ENCODE data around the gene HOXA11. TPM values are rescaled to one million over a fixed set of nuclear protein-coding genes. Genes with fewer than 3 reads are reported as not detected.

The HOXA11 gene
- total RNA-seq, 4 donors from 2014 or later, result not detected

- 31 to 36% methylated on average over 9 to 10 of the region's 10 CpGs for WGBS, 2 donors
- TF ChIP-seq CTCF (IDR thresholded peaks at IDR 0.05) (no peak), POLR2A (IDR thresholded peaks at IDR 0.05) (no peak)
- Histone ChIP-seq H3K36me3 (no peaks in the 10 kb centered on the region), H3K9me3 (no peaks in the 10 kb centered on the region), H3K4me1 (peaks cover 18 to 34% of the 10 kb centered on the region in 2 donors), H3K27me3 (peaks cover 84% of the 10 kb centered on the region), H3K27ac (no peak overlapping the region), H3K4me3 (replicated peaks in 1 of 3) (no peak overlapping the region)
- intact Hi-C loops (cut with DNase I), result loop anchor here (5.0 kb wide), 1 partner anchor 287 kb away; no protein-coding TSS in a partner anchor
- DNase-seq, result no peak
These were observed 30.7 kb downstream of the HOXA11 start for GRCh38 chr7:27154369-27154768.

DNA sequence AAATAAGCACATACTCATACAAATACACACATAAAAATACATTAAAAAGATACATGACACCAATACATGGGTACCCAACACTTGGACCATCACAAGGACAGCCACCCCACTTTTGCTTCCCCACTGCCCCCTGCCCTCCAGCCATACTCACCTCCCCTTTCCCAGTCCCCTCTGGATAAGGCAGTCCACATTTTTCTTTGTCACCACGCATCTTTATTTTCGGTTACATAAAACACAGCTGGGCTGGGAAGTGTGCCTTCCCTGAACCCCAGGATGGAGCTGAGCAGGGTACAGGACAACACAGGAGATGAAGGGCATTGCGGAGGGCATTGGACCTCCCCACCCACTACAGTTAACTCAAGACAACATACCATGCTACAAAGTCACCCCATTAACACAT, 31.5 kb downstream of the HOXA11 start:
- Histone ChIP-seq H3K9me3 (no peaks in the 10 kb centered on the region), H3K4me3 (replicated peaks in 1 of 3) (no peak overlapping the region), H3K27ac (no peak overlapping the region), H3K36me3 (no peaks in the 10 kb centered on the region), H3K27me3 (peaks cover 87% of the 10 kb centered on the region), H3K4me1 (peaks cover 18 to 34% of the 10 kb centered on the region in 2 donors)
- no peak for TF ChIP-seq CTCF (IDR thresholded peaks at IDR 0.05)
- no peak for TF ChIP-seq POLR2A (IDR thresholded peaks at IDR 0.05)
- 28 to 35% methylated on average over 3 of the region's 3 CpGs for WGBS, 2 donors
- intact Hi-C loops (cut with DNase I), result loop anchor here (5.0 kb wide), 1 partner anchor 286 kb away; no protein-coding TSS in a partner anchor
- DNase-seq, result no peak

DNA sequence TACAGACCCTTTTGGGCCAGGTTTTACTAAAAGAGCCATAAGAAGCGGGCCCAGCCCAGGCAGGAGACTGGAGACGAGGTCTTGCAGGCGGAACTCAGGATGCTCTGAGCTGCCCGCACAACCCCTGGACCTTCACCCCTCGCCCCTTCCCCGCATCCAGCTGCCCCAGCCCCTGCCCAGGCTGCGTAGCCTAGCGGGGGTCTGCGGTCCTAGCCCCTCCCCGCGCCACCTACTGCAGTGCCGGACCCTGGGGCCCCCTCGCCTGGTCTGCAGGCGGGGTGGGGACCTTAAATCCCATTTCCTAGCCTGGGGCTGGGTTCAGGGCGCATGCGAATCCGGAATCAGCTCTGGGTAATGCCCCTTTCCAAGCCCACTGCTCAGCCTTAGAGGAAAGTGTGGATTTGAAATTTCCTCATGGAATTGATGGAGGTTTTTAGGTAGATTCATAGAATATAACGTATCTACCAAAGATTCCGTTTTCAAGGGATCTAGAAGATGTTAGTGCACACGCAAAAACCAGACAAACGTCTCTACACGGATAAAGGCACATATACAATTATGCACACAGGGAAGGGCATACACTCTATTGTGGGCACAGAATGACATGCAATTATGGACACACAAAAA, 32.1 kb downstream of the HOXA11 start:
- Histone ChIP-seq H3K4me3 (replicated peaks in 1 of 3) (no peak overlapping the region), H3K36me3 (no peaks in the 10 kb centered on the region), H3K9me3 (no peaks in the 10 kb centered on the region), H3K27ac (peak overlapping the region in 1 of 3 donors; percentile 0), H3K4me1 (peaks cover 19 to 37% of the 10 kb centered on the region in 2 donors), H3K27me3 (peaks cover 88% of the 10 kb centered on the region)
- intact Hi-C loops (cut with DNase I), result loop anchor here (5.0 kb wide), 1 partner anchor 286 kb away; no protein-coding TSS in a partner anchor
- TF ChIP-seq POLR2A (IDR thresholded peaks at IDR 0.05), result no peak
- TF ChIP-seq CTCF (IDR thresholded peaks at IDR 0.05), result no peak
- WGBS, 2 donors, result 18% methylated on average over 15 of the region's 22 CpGs
- DNase-seq, result no peak

- Histone ChIP-seq H3K36me3 (no peaks in the 10 kb centered on the region), H3K9me3 (no peaks in the 10 kb centered on the region), H3K27ac (peak within 1 kb of the TSS in 1 of 3 donors; percentile 0), H3K4me3 (replicated peaks in 1 of 3) (no peak within 1 kb of the TSS), H3K4me1 (peaks cover 21 to 41% of the 10 kb centered on the region in 2 donors), H3K27me3 (peaks cover 92% of the 10 kb centered on the region)
- TF ChIP-seq CTCF (IDR thresholded peaks at IDR 0.05) (no peak), POLR2A (IDR thresholded peaks at IDR 0.05) (no peak)
- whole genome bisulfite sequencing, 2 donors, result 6 to 10% methylated on average over 39 of the region's 53 CpGs
- intact Hi-C loops (cut with DNase I), result loop anchor here (5.0 kb wide), 1 partner anchor 285 kb away; no protein-coding TSS in a partner anchor
- no peak for DNase-seq
These were observed 32.9 kb downstream of the HOXA11 start, which contains the start of gene HOXA3 for GRCh38 chr7:27151931-27152815. TSS of gene HOXA3 (minus strand) at chr7:27152583. CDS start at chr7:27110640, 41,943 bp downstream.
